NCI-H2227 (cell line): ENCODE measurements around the gene ARF5.
A peak's percentile ranks its signal among the peaks of the same experiment; 100 is the strongest.
"Not testable (repeated sequence)": the region's sequence is repeated elsewhere in the genome, so short reads cannot be mapped to it uniquely, and the experiment has no call there.

Experiments
- DNase-seq: peaks from one replicate; lab custom pipeline; 2025; ENCODE audit not compliant: unreplicated experiment; lab: John Stamatoyannopoulos, UW

ARF5 gene

DNA sequence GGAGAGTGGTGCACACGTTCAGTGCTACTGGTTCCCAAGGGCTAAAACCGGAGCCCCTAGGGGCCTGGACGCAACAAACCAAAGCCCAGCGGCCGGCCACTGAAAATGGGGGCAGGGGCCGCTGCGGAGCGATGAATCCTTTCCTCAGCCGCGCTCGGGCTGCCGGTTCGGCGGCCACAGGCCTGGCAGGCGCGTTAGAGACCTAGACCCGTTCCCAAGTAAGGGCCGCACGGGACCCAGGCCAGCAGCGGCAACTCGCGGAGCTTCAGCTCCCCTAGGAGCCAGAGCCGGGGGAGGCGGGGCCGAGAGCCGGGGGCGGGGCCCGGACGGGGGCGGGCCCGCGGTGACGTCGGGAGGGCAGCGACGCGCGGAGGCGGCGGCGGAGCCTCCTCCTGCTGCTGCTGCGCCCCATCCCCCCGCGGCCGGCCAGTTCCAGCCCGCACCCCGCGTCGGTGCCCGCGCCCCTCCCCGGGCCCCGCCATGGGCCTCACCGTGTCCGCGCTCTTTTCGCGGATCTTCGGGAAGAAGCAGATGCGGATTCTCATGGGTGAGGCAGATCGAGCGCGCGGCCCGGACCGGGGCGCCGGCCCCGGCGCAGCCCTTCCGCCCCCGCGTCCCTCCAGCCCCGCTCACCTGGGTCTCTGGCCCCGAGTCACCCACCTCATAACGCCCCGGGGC lies at the start of gene ARF5:
TSS of gene ARF5 (plus strand) at position 393 of the 678 bp plus-strand sequence. CDS start at position 481, 88 bp downstream.
- peak; percentile 93 for DNase-seq

GRCh38 chr7:127539116-127539515 lies 49.1 kb upstream of the ARF5 start:
- DNase-seq, result no peak

DNA sequence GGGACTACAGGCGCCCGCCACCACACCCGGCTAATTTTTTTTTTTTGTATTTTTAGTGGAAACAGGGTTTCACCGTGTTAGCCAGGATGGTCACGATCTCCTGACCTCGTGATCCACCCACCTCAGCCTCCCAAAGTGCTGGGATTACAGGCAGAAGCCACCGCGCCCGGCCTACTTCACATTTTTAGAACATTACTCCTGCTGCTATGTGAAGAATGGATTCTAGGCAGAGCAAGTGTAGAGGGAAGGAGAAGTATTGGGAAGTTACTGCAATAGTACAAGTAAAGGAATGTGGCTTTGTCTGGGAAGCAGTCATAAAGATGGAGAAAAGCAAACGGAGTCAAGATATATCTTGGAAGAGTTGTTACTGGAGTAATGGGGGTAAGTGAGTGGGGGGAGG lies 47.8 kb upstream of the ARF5 start:
- DNase-seq, result not testable (repeated sequence)

DNA sequence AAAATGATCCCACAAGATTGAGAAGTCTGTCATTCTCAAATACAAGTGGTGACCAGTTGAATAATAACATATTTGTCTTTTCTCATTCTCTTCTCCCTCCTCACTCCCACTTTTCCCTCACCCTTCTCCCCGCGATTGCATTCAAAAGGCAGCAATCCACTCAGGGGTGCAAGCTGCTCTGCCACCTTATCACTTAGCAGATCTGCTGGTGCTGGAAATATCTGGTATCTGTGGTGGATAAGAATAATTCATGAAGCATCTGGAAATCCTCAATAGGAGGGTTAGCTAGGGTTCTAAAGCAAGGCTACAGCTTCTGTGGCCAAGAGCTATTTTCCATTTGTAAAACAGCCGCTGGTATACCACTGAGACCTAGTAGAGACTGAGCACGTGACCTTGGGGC lies 46.7 kb upstream of the ARF5 start:
- no peak for DNase-seq

- no peak for DNase-seq
These were observed 41.9 kb upstream of the ARF5 start for GRCh38 chr7:127546313-127546712.

GRCh38 chr7:127550247-127550646 lies 38.0 kb upstream of the ARF5 start:
- no peak for DNase-seq

DNA sequence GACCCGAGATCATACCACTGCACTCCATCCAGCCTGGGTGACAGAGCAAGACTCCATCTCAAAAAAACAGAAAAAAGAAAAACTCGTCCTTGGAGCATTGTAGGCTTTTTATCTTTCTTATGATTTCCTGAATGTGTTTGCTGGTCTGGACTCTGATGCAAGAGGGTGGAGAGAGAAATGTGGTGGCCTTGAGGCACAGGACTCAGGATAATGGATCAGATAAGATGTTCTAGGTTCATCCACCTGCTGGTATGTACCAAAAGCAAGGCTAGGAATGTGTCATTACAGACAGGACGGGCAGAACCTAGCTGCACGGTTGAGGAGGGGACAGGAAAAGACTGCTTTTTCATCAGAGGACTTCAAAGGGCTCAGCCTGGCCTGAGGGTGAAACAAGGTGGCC lies 36.3 kb upstream of the ARF5 start:
- DNase-seq, result no peak

DNA sequence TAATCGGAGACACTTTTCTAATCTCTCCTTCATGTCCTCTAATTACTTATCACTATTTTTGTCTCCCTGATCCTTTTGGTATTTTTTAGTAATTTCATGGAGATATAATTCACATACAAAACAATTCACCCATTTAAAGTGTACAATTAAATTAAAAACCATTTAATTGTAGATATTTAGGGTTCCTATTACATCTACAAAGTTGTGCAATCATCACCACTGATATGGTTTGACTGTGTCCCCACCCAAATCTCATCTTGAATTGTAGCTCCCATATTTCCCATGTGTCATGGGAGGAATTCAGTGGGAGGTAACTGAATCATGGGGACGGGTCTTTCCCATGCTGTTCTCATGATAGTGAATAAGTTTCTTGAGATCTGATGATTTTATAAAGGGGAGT lies 31.8 kb upstream of the ARF5 start:
- DNase-seq, result no peak

GRCh38 chr7:127557803-127558202 lies 30.4 kb upstream of the ARF5 start:
- no peak for DNase-seq

DNA sequence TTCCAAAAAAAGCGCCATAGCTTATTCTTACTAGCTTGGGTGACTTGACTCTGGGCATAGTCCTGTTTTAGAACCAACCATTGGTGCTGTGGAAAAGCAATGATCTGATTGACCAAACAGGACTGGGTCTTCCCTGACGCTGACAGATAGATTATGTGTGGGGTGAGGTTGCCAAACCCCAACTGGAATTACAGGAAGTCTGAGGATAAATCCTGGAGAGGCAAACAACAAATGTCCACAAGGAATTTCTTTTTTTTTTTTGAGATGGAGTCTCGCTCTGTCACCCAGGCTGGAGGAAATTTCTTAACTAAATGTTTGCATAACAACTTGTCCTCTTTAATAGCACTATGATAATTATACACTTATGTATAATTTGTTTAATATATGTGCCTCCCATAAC lies 22.0 kb upstream of the ARF5 start:
- DNase-seq, result no peak

GRCh38 chr7:127568034-127568433 lies 20.2 kb upstream of the ARF5 start:
- DNase-seq, result not testable (repeated sequence)

- DNase-seq, result no peak
These were observed 16.3 kb upstream of the ARF5 start for GRCh38 chr7:127571741-127572505.

- no peak for DNase-seq
These were observed 10.1 kb upstream of the ARF5 start for GRCh38 chr7:127578036-127578684.

GRCh38 chr7:127578711-127579275 lies 9.4 kb upstream of the ARF5 start:
- DNase-seq, result no peak

DNA sequence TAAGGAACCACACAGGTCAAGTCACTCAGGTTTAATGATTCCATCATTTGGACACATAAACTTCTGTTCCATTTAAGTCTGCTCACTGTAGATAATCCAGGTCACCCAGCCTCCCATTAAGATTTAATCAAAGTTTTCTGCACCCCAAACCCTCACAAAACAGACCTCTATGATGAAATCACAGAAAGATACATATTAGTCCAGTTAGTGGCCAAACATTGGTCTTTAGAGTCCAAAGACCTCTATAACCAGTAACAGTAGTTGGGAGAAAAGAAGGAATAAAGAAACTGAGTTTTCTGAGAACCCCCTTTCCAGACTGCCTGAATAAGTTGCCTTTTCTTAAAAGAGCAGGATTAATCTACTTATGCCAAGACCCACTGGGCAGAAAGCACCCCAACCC lies 7.6 kb upstream of the ARF5 start:
- no peak for DNase-seq

GRCh38 chr7:127581716-127582115 lies 6.5 kb upstream of the ARF5 start:
- no peak for DNase-seq

DNA sequence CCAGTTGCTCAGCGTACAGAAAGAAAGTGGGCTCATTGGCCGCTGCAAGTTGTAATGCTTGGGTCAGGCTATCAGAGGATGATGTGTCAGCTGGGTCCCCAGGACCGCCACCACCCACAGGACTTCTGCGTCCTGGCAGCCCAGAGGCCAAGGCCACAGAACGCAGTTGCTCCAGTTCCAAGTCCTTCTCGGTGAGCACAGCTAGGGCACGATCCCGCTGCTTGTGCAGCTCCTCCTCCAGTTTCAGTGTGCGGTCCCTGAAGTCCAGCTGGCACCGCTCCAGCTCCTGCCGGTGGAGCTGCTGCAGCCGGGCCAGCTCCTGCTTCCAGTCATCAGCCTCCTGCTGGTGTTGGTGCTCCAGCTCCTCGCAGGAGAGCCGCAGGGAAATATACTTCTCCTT lies 5.8 kb upstream of the ARF5 start:
- DNase-seq, result peak; percentile 43

DNA sequence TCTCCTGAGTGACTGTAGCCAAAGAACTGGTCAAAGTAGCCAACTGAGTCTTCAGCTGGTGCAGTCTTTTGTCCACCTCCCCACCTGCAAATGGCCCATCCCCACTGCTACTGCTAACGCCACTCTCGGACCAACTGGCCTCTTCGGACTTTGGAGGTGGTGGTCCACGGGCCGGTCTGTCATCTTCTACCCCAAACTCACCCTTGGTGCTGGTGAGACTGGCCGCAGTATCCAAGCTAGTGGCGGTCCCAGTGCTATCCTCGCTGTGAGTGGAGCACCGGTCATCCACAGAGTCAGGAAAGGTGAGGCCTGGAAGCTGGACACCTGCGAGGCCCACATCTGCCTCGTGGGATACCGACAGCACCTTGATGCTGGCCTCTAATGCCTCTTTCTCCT lies 3.6 kb upstream of the ARF5 start:
- no peak for DNase-seq

DNA sequence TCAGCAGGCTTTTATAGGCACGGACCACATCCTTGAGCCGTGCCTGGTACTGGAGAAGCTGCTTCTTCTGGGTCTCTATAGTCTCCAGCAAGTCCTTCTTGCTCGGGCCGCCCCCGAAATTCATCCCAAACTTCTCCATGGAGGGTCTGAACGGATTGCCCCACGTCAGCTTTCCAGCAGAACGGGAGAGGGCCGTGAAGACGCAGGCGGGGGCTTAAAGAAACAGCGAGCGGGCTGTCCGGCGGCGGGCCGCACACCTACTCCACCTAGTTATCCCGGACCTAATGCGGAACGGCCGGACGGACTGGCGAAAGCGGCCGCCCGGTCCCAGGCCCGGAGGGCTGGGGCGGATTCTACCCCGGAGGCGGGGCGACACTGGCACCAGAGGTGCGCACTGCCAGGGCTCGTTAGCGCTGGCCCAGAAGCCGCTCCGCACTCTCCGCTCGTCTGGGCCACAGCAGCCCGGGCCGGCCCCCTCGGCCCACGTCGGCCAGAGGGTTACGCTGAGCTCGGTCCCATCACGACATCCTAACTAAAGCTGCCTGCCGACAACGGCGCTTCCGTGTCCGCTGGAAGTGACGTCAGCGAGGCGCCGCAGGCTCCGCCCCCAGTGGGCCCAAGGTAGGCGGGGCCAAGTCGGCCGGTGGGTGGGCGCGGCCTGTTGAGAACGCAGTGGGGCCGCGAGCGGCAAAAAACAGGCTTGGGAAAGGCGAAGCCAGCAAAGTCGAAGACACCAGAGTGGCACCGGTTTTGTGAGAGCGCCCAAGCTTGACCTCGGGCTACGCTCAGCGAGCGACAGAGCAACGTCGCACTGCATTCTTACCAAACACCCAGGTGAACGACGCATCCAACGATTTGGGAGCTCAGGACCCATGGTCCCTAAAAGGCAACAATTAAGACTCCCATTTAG lies 2.9 kb upstream of the ARF5 start, which contains the start of gene GCC1:
TSS of gene GCC1 (minus strand) at position 553 of the 910 bp plus-strand sequence. CDS start at position 139, 414 bp downstream.
- DNase-seq, result peak; percentile 96

DNA sequence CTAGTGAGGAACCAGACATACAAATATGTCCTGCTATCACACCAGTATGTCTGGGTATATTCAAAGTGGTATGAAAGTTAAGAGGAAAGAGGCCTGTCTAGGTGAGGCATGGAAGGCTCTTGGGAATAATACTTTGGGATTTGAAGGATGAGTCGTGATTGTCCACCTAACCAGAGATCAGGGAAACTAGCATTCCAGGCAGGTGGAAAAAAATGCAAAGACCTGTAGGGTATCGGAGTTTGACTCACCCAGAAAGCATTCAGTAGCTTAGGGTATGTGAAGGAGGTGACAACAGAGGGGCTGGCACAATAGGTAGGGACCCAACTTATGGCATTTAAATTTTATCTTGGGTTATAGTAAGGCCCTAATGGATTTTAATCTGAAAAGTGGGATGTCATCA lies 1.9 kb upstream of the ARF5 start:
- no peak for DNase-seq

DNA sequence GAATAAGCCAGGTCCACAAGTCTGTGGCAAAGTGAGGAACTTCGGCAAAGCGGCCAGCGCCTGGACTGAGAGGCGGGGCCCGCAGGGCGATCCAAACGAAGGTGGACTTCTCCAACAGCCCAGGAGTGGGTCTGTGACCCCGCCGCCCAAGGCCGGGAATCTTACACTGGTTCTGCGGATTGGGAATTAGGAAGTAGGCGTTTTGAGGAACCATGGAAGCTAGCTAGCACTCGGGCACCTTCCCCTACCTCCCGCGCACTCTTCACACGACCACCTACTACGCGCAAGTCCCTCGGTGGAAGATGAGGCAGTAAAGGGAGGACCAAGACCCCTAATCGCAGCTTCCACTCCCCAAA lies 570 bp upstream of the ARF5 start:
- no peak for DNase-seq
